Stimulated activated CD4-positive, alpha-beta T cell treated with anti-CD3 and anti-CD28 coated beads, Interleukin-15, amount 100 ng/mL, for 48 hours (primary cell): ENCODE measurements around the gene GRIA4.

Source experiments
- DNase-seq, 2 donors: peaks; one replicate each; pipeline ENCODE4 v3.0.0-alpha.2; 2020; ENCODE audit warnings: low read depth in 2 of 2

The GRIA4 gene

GRCh38 chr11:105609832-105610781 lies at the start of gene GRIA4:
Gene GRIA4 (plus strand): TSS chr11:105610073. CDS start chr11:105610998, 925 bp downstream.
- DNase-seq: no peak

GRCh38 chr11:105573091-105573490 lies 36.8 kb upstream of the GRIA4 start:
- DNase-seq: no peak

- DNase-seq: no peak
Observed at GRCh38 chr11:105574974-105575373, 34.9 kb upstream of the GRIA4 start.

GRCh38 chr11:105577641-105578040 lies 32.2 kb upstream of the GRIA4 start:
- no peak for DNase-seq

- DNase-seq: no peak
Observed at GRCh38 chr11:105579111-105579510, 30.8 kb upstream of the GRIA4 start.

- no peak for DNase-seq
Observed at GRCh38 chr11:105582497-105582896, 27.4 kb upstream of the GRIA4 start.

- DNase-seq: no peak
Observed at GRCh38 chr11:105588001-105588400, 21.9 kb upstream of the GRIA4 start.

- DNase-seq: no peak
Observed at GRCh38 chr11:105589346-105589745, 20.5 kb upstream of the GRIA4 start.

GRCh38 chr11:105592035-105592434 lies 17.8 kb upstream of the GRIA4 start:
- no peak for DNase-seq

- DNase-seq: no peak
Observed at GRCh38 chr11:105598371-105598770, 11.5 kb upstream of the GRIA4 start.

- no peak for DNase-seq
Observed at GRCh38 chr11:105603156-105603555, 6.7 kb upstream of the GRIA4 start.

GRCh38 chr11:105609341-105609781 lies 512 bp upstream of the GRIA4 start:
- DNase-seq: no peak

- DNase-seq: no peak
Observed at GRCh38 chr11:105610871-105611571, 1.1 kb downstream of the GRIA4 start.

GRCh38 chr11:105611572-105612441 lies 1.9 kb downstream of the GRIA4 start:
- DNase-seq: no peak

GRCh38 chr11:105612771-105613170 lies 2.9 kb downstream of the GRIA4 start:
- no peak for DNase-seq

- DNase-seq: no peak
Observed at GRCh38 chr11:105613183-105613582, 3.3 kb downstream of the GRIA4 start.

GRCh38 chr11:105618343-105618955 lies 8.6 kb downstream of the GRIA4 start:
- no peak for DNase-seq

- no peak for DNase-seq
Observed at GRCh38 chr11:105619556-105619955, 9.7 kb downstream of the GRIA4 start.

- DNase-seq: no peak
Observed at GRCh38 chr11:105622016-105622415, 12.1 kb downstream of the GRIA4 start.

- no peak for DNase-seq
Observed at GRCh38 chr11:105632316-105632715, 22.4 kb downstream of the GRIA4 start.

GRCh38 chr11:105635466-105635865 lies 25.6 kb downstream of the GRIA4 start:
- no peak for DNase-seq
